ENCODE measurements around the gene PRICKLE2.

PRICKLE2 gene

DNA sequence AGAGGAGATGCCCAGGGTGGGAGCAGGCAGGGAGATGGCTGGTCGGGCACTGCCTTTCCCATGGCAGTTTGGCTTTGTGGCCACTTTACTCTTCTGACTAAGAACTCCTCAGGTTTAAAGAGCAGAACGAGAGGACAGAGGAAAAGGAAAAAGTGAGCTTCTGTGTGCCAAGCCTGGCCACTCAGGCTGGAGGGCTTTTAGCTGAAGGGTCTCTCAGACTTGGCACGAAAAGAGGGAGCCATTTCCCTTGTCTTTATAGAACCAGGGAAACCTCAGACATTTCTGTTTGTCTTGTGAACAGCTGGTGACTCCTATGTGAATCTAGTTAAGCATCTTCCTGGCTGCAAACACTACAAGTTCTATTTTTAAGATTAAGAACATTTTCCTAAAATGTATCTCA is 178.7 kb downstream of the PRICKLE2 start:
- DNase-seq (ENCODE audit: low spot score): no peak

GRCh38 chr3:64042952-64043351 is 182.3 kb downstream of the PRICKLE2 start:
- DNase-seq (ENCODE audit: low spot score): no peak

Data from CD4-positive, alpha-beta T cell treated with Interleukin-2 at 100 ng/mL for 4 hours (primary cell).